ENCODE measurements around the gene FGFR1OP2.

DNA sequence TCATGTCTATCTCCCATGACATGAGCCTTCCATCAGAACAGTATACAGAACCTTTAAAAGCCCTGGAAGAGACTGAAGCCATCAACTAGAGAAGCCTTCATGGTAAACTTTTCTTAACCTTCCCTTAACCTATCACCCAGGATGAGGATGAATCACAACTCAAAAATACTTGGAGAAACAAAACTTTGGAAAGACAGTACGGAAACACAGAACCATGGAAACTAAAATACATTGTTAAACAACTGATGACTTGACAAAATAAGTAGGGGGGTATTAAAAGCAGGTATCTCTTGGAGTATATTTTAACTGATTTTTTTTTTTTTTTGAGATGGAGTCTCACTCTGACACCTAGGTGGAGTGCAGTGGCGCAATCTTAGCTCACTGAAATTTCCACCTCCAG lies 67.2 kb downstream of the FGFR1OP2 start:
- TF ChIP-seq, protein P1, sequence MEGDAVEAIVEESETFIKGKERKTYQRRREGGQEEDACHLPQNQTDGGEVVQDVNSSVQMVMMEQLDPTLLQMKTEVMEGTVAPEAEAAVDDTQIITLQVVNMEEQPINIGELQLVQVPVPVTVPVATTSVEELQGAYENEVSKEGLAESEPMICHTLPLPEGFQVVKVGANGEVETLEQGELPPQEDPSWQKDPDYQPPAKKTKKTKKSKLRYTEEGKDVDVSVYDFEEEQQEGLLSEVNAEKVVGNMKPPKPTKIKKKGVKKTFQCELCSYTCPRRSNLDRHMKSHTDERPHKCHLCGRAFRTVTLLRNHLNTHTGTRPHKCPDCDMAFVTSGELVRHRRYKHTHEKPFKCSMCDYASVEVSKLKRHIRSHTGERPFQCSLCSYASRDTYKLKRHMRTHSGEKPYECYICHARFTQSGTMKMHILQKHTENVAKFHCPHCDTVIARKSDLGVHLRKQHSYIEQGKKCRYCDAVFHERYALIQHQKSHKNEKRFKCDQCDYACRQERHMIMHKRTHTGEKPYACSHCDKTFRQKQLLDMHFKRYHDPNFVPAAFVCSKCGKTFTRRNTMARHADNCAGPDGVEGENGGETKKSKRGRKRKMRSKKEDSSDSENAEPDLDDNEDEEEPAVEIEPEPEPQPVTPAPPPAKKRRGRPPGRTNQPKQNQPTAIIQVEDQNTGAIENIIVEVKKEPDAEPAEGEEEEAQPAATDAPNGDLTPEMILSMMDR (conservative IDR thresholded peaks at IDR 0.05) = no peak
- no peak for TF ChIP-seq EZH2 (IDR thresholded peaks at IDR 0.05; ENCODE audit: low read depth)

All from PC-9 (cell line).